Measurements from ENCODE around the gene PPIP5K2.
A peak's percentile ranks its signal among the peaks of the same experiment; 100 is the strongest.

PPIP5K2 gene

DNA sequence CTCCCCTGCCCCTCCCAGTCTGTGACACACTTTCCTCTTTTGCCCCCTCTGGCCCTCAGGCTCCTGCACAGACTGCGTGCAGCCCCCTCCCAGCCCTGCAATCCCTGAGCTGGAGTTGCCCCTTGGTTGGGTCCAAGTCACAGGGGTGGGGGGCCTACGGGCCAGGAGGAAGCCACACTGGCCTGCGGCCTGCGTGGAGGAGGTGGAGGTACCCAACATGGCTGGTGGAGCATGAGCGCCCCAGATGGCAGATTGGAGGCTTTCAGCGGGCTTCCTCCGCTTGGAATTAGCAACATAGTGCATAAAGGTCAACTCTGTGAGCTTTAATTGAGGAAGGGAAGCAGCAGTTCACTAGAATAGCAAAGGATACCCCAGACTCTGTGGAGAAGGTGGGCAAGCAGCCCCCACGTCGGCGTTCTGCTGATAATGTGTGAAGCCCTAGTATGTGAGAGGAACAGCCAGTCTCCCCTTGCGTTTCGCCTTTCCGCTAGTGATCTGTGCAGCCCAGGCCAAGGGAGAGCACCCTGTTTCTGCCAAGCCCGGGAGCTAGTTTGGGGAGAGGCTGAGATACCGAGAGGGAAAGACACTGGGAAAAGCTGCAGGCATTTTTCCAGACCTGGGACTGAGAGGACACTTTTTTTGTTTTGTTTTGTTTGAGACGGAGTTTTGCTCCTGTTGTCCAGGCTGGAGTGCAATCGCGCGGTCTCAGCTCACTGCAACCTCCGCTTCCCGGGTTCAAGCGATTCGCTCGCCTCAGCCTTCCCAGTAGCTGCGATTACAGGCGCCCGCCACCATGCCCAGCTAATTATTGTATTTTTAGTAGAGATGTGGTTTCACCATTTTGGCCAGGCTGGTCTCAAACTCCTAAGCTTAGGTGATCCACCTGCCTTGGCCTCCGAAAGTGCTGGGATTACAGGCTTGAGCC, 103.2 kb downstream of the PPIP5K2 start:
- H3K9ac ChIP-seq (ENCODE audit: low read length), result no peak overlapping the region
- DNase-seq, result no peak
- H3K4me3 ChIP-seq (ENCODE audit: low read length), result no peak overlapping the region
- no peak overlapping the region for H3K4me2 ChIP-seq (ENCODE audit: low read depth, low read length)
- TF ChIP-seq EZH2 (optimal IDR thresholded peaks at IDR 0.05; ENCODE audit: low read depth, low read length) (no peak), EZH2phosphoT487 (IDR thresholded peaks at IDR 0.05; ENCODE audit: low read length) (no peak), CTCF (IDR thresholded peaks at IDR 0.05; ENCODE audit: low read length) (no peak)
- H3F3A ChIP-seq (ENCODE audit: insufficient read depth, low read length), result no peaks in the 10 kb centered on the region
- H3K9me3 ChIP-seq (replicated peaks; ENCODE audit: insufficient read depth, low read length), result no peaks in the 10 kb centered on the region
- no peak overlapping the region for H3K27ac ChIP-seq (ENCODE audit: low read length)
- H3K4me1 ChIP-seq (ENCODE audit: low read length), result no peaks in the 10 kb centered on the region
- H3K9me2 ChIP-seq (replicated peaks; ENCODE audit: insufficient read depth, low read length), result no peaks in the 10 kb centered on the region
- H3K79me2 ChIP-seq (ENCODE audit: low read length), result no peaks in the 10 kb centered on the region
- H3K27me3 ChIP-seq (replicated peaks; ENCODE audit: insufficient read depth, low read length), result no peaks in the 10 kb centered on the region
- no peak overlapping the region for H2AFZ ChIP-seq (ENCODE audit: low read length)
- no peaks in the 10 kb centered on the region for H4K20me1 ChIP-seq (ENCODE audit: insufficient read depth, low read length)
- H3K36me3 ChIP-seq (replicated peaks; ENCODE audit: insufficient read depth, low read length), result no peaks in the 10 kb centered on the region

GRCh38 chr5:103224118-103224893, 104.2 kb downstream of the PPIP5K2 start:
- H3K9me2 ChIP-seq (replicated peaks; ENCODE audit: insufficient read depth, low read length), result no peaks in the 10 kb centered on the region
- no peaks in the 10 kb centered on the region for H3K79me2 ChIP-seq (ENCODE audit: low read length)
- H3K27ac ChIP-seq (ENCODE audit: low read length), result no peak overlapping the region
- no peaks in the 10 kb centered on the region for H3F3A ChIP-seq (ENCODE audit: insufficient read depth, low read length)
- peak overlapping the region; percentile 40; the same call in 1 of the 2 replicates for H3K4me2 ChIP-seq (ENCODE audit: low read depth, low read length)
- H4K20me1 ChIP-seq (ENCODE audit: insufficient read depth, low read length), result no peaks in the 10 kb centered on the region
- peak; percentile 72 for TF ChIP-seq CTCF (IDR thresholded peaks at IDR 0.05; ENCODE audit: low read length)
- no peak for TF ChIP-seq EZH2 (optimal IDR thresholded peaks at IDR 0.05; ENCODE audit: low read depth, low read length)
- no peaks in the 10 kb centered on the region for H3K36me3 ChIP-seq (replicated peaks; ENCODE audit: insufficient read depth, low read length)
- 0 out of 2 replicates have a peak overlapping the region, but pooled peaks have one; percentile 19 for H3K4me3 ChIP-seq (ENCODE audit: low read length)
- peak; percentile 81 for DNase-seq
- no peaks in the 10 kb centered on the region for H3K4me1 ChIP-seq (ENCODE audit: low read length)
- no peaks in the 10 kb centered on the region for H3K9me3 ChIP-seq (replicated peaks; ENCODE audit: insufficient read depth, low read length)
- no peak overlapping the region for H3K9ac ChIP-seq (ENCODE audit: low read length)
- no peaks in the 10 kb centered on the region for H3K27me3 ChIP-seq (replicated peaks; ENCODE audit: insufficient read depth, low read length)
- peak overlapping the region; percentile 63 for H2AFZ ChIP-seq (ENCODE audit: low read length)

- Histone ChIP-seq H4K20me1 (ENCODE audit: insufficient read depth, low read length) (no peaks in the 10 kb centered on the region), H3K9me3 (replicated peaks; ENCODE audit: insufficient read depth, low read length) (no peaks in the 10 kb centered on the region), H3K27me3 (replicated peaks; ENCODE audit: insufficient read depth, low read length) (no peaks in the 10 kb centered on the region), H3K4me2 (ENCODE audit: low read depth, low read length) (0 out of 2 replicates have a peak overlapping the region, but pooled peaks have one; percentile 7), H2AFZ (ENCODE audit: low read length) (peak overlapping the region; percentile 63), H3K4me1 (ENCODE audit: low read length) (no peaks in the 10 kb centered on the region), H3K79me2 (ENCODE audit: low read length) (no peaks in the 10 kb centered on the region), H3K9ac (ENCODE audit: low read length) (no peak overlapping the region), H3K9me2 (replicated peaks; ENCODE audit: insufficient read depth, low read length) (no peaks in the 10 kb centered on the region), H3F3A (ENCODE audit: insufficient read depth, low read length) (no peaks in the 10 kb centered on the region), H3K4me3 (ENCODE audit: low read length) (no peak overlapping the region), H3K36me3 (replicated peaks; ENCODE audit: insufficient read depth, low read length) (no peaks in the 10 kb centered on the region), H3K27ac (ENCODE audit: low read length) (no peak overlapping the region)
- DNase-seq, result peak; percentile 6
- TF ChIP-seq EZH2 (optimal IDR thresholded peaks at IDR 0.05; ENCODE audit: low read depth, low read length), result no peak
- no peak for TF ChIP-seq CTCF (IDR thresholded peaks at IDR 0.05; ENCODE audit: low read length)
- TF ChIP-seq EZH2phosphoT487 (IDR thresholded peaks at IDR 0.05; ENCODE audit: low read length), result no peak
Measured at GRCh38 chr5:103224894-103225246, 104.8 kb downstream of the PPIP5K2 start.
